HT-29 (cell line): ENCODE data around the gene SKI. TPM values are rescaled to one million over a fixed set of nuclear protein-coding genes. Genes with fewer than 3 reads are reported as not detected.
A peak's percentile ranks its signal among the peaks of the same experiment; 100 is the strongest.

Source experiments
- DNase-seq: peaks from one replicate; pipeline ENCODE4 v3.0.0-alpha.2; 2015; ENCODE audit warnings: low spot score
- total RNA-seq: library from RNA; depleted of rRNA; stranded (reverse); fragments of >200 nt; shearing (Covaris generic); gene quantifications from 2 replicates; pipeline ENCODE4 v1.2.3, GENCODE V29; 2014

The SKI gene
- total RNA-seq, 1 experiment from 2014 or later: 15.2 TPM

- peak; percentile 60 for DNase-seq
Observed at GRCh38 chr1:2194319-2194897, 33.7 kb upstream of the SKI start, which contains the start of gene FAAP20. TSS of gene FAAP20 (minus strand) at chr1:2194772. CDS start at chr1:2194749, 23 bp downstream.

GRCh38 chr1:2194898-2195673 is 33.0 kb upstream of the SKI start:
- peak; percentile 92 for DNase-seq

- DNase-seq: no peak
Observed at GRCh38 chr1:2195785-2196184, 32.3 kb upstream of the SKI start.

- DNase-seq: no peak
Observed at GRCh38 chr1:2196901-2197638, 31.0 kb upstream of the SKI start.

DNA sequence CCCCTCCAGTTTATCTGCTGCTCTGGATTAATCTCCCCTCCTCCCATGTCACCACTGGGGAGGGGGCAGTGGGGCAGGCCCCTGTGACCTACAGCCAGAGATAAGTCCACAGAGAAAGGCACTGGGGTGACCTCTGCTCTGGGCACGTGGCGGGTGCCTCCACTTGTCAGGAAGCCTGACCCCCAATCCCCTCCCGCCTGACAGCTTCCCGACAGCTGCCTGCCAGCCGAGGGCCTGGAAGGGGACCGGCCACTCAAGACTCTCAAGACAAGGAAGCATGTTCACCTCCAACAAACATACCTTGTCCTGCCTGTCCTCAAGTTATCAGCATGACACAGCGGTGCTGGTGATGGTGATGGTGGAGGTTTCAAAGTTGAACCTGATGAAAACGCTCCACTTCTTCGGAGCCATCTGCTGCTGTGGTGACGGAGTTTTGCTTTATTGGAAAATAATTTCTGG is 30.4 kb upstream of the SKI start:
- DNase-seq: no peak

GRCh38 chr1:2198571-2198970 is 29.5 kb upstream of the SKI start:
- peak; percentile 45 for DNase-seq

- peak; percentile 81 for DNase-seq
Observed at GRCh38 chr1:2199042-2199810, 28.9 kb upstream of the SKI start.

- DNase-seq: no peak
Observed at GRCh38 chr1:2200308-2200943, 27.7 kb upstream of the SKI start.

- no peak for DNase-seq
Observed at GRCh38 chr1:2201062-2201461, 27.1 kb upstream of the SKI start.

DNA sequence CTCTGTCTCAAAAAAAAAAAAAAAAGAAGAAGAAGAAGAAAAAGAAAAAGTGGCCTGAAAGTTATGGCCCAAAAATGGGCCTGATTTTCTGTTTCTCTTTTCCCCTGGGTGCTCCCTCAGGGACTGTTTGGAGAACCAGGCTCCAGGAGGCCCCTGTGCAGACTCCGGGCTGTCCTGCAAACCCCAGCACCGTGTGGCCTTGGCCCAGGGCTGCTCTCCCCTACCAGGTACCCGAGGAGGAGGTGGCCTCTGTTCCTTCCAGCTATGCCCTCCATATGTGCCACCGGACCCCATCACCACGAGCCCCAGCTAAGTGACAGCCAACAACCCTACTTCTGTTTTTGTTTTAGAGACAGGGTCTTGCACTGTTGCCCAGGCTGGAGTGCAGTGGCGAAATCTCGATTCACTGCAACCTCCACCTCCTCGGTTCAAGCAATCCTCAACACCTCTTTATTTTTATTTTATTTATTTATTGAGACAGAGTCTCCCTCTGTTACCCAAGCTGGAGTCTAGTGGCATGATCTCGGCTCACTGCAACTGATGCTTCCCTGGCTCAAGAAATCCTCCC is 26.0 kb upstream of the SKI start:
- no peak for DNase-seq

- no peak for DNase-seq
Observed at GRCh38 chr1:2202843-2203601, 25.1 kb upstream of the SKI start.

DNA sequence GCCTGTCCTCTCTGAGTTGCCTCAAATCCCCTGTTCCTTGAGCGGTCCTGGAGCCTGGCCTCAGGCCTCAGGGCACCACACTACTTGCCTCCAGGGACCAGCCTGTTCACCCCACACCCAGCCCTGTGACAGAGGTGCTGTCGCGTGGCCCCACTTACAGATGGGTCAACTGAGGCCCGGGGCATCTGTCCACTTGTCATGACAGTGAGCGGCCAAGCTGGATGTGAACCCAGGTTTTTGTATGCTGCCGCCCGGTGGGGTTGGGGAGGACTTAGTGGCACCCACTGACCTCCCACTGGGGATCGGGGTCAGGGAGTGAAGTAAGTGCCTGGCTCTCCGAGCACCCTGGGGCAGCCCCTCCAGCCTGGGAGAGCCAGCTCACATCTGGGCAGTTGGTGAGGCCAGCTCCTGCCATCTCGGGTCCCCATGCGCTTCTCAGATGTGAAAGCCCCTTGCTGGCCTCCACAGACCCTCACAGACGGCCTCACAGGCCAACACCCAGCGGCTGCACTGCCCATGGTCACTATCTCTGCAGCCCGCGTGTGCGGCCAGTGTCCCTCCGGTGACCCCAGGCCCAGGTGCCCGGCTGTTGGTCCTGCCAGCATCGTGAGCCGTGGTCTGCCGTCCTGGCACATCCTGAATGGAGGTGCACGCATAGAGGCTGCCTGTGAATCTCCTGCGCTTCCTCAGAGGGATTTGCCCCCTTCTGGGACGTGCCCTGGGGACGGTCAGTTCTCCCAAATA is 24.3 kb upstream of the SKI start:
- DNase-seq: no peak

DNA sequence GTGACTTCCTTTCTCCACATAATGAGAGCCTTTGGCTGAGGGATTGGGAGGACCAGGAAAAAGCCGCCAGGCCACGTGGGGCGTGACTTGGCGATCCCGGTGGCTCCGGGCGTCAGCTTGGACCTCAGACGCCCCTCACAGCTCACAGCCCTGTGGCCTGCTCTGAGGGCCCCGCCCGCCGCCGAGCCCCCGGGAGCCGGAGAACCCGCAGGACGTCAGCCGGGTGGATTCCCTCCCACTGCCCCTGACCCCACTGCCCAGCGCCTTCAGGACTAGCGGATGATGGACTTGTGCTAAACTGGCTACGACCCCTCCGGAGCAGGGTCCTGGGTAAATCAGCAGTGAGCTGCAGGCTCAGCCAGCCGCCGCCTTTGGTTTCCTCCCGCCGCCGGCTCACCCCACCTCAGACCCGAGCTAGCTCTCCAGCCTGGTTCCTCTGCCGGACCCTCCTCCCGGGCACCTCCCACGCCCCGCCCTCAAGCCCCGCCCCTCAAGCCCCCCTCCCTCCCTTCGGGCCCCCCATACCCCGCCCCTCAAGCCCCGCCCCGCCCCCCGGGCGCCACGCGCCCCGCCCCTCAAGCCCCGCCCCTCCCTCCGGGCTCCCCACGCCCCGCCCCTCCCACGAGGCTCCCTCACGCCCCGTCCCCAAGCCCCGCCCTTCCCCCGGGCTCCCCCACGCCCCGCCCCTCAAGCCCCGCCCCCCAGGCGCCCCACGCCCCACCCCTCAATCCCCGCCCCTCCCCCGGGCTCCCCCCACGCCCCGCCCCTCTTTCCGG is 23.5 kb upstream of the SKI start:
- peak; percentile 22 for DNase-seq

DNA sequence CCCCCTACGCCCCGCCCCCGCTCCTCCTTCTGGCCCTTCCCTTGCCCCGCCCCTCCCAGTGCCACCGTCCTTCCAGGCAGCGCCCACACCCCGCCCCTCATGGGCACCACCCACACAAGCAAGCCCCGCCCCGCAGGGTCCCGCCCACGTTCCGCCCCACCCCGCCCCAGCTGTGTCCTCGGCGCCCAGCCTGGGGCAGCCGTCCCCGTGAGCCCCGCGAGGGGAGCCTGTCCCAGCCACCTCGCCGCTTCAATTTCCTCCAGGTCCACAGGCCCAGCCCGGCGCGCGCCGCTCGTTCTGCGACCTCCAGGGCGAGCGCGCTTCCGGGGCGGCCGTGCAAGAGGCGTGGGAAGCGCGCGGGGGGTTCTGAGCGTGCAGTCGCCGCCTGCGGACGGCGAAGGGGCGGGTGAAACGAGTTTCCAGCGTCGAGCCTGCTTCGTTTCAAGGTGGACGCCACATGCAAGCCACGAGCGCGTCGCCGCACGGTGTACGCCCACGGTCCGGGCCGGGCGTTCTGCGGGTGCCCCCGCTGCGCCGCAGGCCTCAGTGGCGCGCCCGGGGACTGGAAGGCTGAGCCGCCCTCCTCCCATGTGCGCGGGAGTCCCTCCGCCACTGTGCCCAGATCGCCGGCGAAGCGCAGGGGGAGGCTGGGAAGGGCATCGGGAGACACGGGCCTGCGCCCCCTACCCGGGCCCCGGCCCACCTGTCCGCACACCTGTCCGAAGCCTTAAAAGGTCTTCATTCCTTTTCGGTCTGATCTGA is 22.7 kb upstream of the SKI start:
- peak; percentile 87 for DNase-seq

DNA sequence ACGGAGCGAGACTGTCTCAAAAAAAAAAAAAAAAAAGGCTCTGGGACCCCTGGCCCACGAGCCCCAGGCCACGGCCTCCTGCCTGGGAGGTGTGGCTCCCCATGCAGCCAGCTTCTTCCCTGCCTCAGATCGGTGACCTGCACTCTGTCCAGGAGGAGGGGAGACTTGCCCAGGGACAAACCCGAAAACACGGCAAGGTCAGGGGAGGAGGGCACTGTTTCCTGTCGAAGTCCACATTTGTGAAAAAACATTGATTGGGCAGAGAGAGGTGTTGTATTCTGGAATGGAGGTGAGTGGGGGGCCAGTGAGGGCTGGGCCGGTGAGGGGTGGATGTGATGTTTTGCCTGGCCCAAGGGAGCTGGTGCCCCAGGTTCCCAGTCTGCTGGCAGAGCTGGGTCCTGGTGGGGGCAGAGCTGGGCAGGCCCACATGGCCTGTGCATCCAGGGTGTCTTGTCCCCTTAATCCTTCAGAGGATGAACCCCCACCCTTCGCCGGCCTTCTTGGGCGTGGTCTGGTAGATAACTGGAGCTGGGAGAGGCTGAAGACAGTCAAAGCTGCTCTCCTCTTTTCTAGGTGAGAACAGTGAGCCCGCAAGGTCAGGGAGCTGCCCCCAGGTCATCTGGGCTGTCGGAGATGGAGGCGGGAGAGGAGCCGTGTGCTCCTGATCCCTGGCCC is 21.2 kb upstream of the SKI start:
- no peak for DNase-seq

DNA sequence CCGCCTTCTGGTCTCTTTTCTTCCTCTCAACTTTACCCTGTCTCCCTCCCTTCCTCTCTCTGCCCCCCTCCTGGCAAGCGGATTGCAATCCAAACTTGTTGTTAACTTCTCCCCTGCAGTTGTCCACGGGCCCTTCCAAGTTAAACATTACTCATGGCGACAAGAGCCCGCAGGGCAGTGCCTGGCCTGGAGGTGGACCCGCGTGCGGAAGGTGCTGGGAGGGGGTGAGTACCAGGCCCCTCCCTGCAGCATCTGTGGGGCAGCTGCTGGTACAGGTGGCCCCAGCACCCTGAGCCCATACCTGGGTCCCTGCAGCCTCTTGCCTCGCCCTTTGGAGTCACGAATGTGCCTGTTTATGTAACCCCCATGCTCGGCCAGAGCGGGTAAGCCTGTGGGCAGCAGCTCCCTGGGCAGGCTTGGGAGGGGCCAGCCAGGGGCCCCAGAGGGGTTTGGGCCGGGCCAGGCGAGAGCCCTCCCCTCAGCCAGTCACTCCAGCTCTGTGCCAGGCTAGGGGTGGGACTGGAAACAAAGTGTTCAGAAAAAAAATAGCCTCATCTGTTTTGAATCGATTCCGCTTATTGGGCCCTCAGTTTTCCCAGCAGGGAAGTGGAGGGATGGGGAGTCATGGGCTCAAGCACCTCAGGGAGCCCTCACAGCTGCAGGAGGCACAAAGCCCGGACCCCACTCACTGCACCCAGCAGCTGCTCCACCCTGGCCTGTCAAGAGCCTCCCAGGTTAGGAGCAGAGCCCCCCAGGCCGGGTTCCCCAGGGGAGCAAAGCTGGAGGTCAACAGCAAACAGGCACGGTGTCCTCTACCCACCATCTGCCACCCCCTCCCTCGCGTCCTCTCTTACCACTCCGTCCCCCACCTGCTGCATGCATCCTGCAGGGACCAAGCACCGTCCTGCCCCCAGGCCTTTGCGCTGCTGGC is 19.5 kb upstream of the SKI start:
- peak; percentile 53 for DNase-seq
